MM.1S (cell line): ENCODE results near the gene FAXDC2.

ENCODE experiments used
- CTCF ChIP-seq: fragments of 300-600 bp; sonication (generic); IDR thresholded peaks from 2 replicates; pipeline ENCODE4 v1.5.1; 2016; ENCODE audit warnings: antibody characterized with exemption, low read length, mixed read lengths
- EZH2 ChIP-seq: fragments of 300-600 bp; sonication (generic); optimal IDR thresholded peaks from 2 replicates; pipeline ENCODE3; 2017; ENCODE audit warnings: low read depth, mild to moderate bottlenecking, antibody characterized with exemption, low read length, mixed read lengths
- EZH2phosphoT487 ChIP-seq: fragments of 300-600 bp; sonication (generic); IDR thresholded peaks from 2 replicates; pipeline ENCODE4 v1.6.1; 2018; ENCODE audit warnings: antibody characterized with exemption, low read length

- TF ChIP-seq CTCF = no peak
- no peak for TF ChIP-seq EZH2phosphoT487
- TF ChIP-seq EZH2 = no peak
Measured at GRCh38 chr5:154811239-154811638, 39.2 kb downstream of the FAXDC2 start.
